Right atrium auricular region (tissue), 2 donors: Measurements from ENCODE around the gene TDRD12. TPM values are rescaled to one million over a fixed set of nuclear protein-coding genes. Genes with fewer than 3 reads are reported as not detected.

ENCODE experiments used
- DNase-seq: peaks from one replicate; pipeline ENCODE4 v3.0.0-alpha.2; 2019; ENCODE audit warnings: low spot score
- H3K27ac ChIP-seq, 2 donors: fragments of 200-600 bp; sonication (generic); 1 replicate in 1 of 2; 2 replicates in 1 of 2; pipeline ENCODE4 v1.5.1; 2016 to 2019
- H3K27me3 ChIP-seq, 2 donors: fragments of 200-600 bp; sonication (generic); one replicate each; pipeline versions ENCODE4 v1.5.1 to v1.6.0; 2017 to 2019
- H3K36me3 ChIP-seq: fragments of 200-600 bp; sonication (generic); one replicate; pipeline ENCODE4 v1.5.1; 2016
- H3K4me1 ChIP-seq, 2 donors: fragments of 200-600 bp; sonication (generic); one replicate each; pipeline versions ENCODE4 v1.5.1 to v1.6.0; 2017 to 2019
- H3K4me3 ChIP-seq, 2 donors: fragments of 200-600 bp; sonication (generic); 1 replicate in 1 of 2; 2 replicates in 1 of 2; pipeline ENCODE4 v1.5.1; 2017 to 2019; ENCODE audit warnings: mild to moderate bottlenecking in 1 of 2, moderate library complexity in 1 of 2
- H3K9me3 ChIP-seq, 2 donors: fragments of 200-600 bp; sonication (generic); one replicate each; pipeline ENCODE4 v1.5.1; 2019
- CTCF ChIP-seq, 2 donors: fragments of 200-600 bp; sonication (generic); IDR thresholded peaks; one replicate each; pipeline ENCODE4 v1.5.1; 2019; ENCODE audit warnings: antibody characterized with exemption in 2 of 2
- total RNA-seq, 2 donors: library from RNA; depleted of rRNA; stranded (reverse); fragments of >200 nt; gene quantifications; one replicate each; pipeline ENCODE4 v1.1.0, GENCODE V29; 2016

TDRD12 gene
- total RNA-seq, 2 donors from 2014 or later = 0.28 to 0.96 TPM

DNA sequence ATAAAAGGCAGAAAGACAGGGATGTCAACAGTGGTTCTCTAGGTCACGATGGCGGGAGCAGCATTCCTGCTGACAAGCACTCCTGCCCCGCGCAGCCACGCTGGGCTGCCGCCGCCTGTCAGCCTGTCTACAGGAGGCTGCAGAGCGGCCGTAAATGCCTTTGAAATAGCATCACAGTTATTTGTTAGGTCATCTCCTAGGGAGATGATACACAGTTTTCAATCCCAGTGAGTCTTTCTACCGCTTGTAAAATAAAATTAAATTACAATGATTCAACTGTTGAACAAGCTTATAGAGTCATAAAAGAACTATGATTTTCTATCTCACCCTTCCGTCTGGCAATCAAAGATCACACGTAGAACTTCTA, 157.3 kb downstream of the TDRD12 start:
- no peaks in the 10 kb centered on the region for H3K4me1 ChIP-seq
- no peaks in the 10 kb centered on the region for H3K27me3 ChIP-seq
- TF ChIP-seq CTCF (IDR thresholded peaks at IDR 0.05) = no peak
- H3K4me3 ChIP-seq = no peak overlapping the region
- no peak overlapping the region for H3K27ac ChIP-seq
- H3K36me3 ChIP-seq = no peaks in the 10 kb centered on the region
- DNase-seq = no peak
- H3K9me3 ChIP-seq = no peaks in the 10 kb centered on the region

Other genes starting within 250 kb of the TDRD12 start
- gene PDCD5, start 138.6 kb upstream of the TDRD12 start, total RNA-seq = 100 to 1,000 TPM; 144 to 191 TPM
- gene ANKRD27, start 44.6 kb upstream of the TDRD12 start, total RNA-seq = 10 to 100 TPM; 18.8 to 22.4 TPM
- gene RGS9BP, start 43.9 kb upstream of the TDRD12 start, total RNA-seq = 10 to 100 TPM in 1 of 2 donors, 1 to 10 TPM in 1; 2.5 to 15.3 TPM
- gene NUDT19, start 27.9 kb upstream of the TDRD12 start, total RNA-seq = 10 to 100 TPM in 1 of 2 donors, 1 to 10 TPM in 1; 9.1 to 18.0 TPM
- gene SLC7A9, start 150.0 kb downstream of the TDRD12 start, total RNA-seq = not detected